H1 (cell line): ENCODE data around the gene LILRB4. TPM values are rescaled to one million over a fixed set of nuclear protein-coding genes. Genes with fewer than 3 reads are reported as not detected.

Source experiments
- CEBPB ChIP-seq: IDR thresholded peaks from 2 replicates; pipeline ENCODE4 v1.6.1; 2012; ENCODE audit warnings: low read depth, low read length
- GABPA ChIP-seq: IDR thresholded peaks from 2 replicates; pipeline ENCODE4 v1.6.1; 2011; ENCODE audit warnings: mild to moderate bottlenecking, low read length, moderate library complexity, borderline replicate concordance; ENCODE audit not compliant: insufficient read depth
- JUN ChIP-seq: IDR thresholded peaks from 2 replicates; pipeline ENCODE4 v1.6.1; 2011; ENCODE audit warnings: low read depth, mild to moderate bottlenecking, improper control_type of control experiment, low read length
- JUND ChIP-seq: IDR thresholded peaks from 2 replicates; pipeline ENCODE4 v1.6.1; 2011; ENCODE audit warnings: mild to moderate bottlenecking, improper control_type of control experiment, low read length
- PHF8 ChIP-seq: fragments of 200-600 bp; sonication (generic); conservative IDR thresholded peaks from 2 replicates; pipeline ENCODE4 v1.7.1; 2012; ENCODE audit warnings: low read depth, mild to moderate bottlenecking, inconsistent platforms, low read length, moderate library complexity
- SAP30 ChIP-seq: fragments of 300-600 bp; sonication (generic); IDR thresholded peaks from 2 replicates; pipeline ENCODE4 v1.7.1; 2012; ENCODE audit warnings: low read length, moderate library complexity, mild to moderate bottlenecking, inconsistent platforms; ENCODE audit not compliant: insufficient read depth, insufficient replicate concordance
- polyA plus RNA-seq, 7 experiments: library from polyadenylated mRNA; depleted of rRNA in 3 of 7; stranded (reverse) in 5 of 7; unstranded in 2 of 7; fragments of >200 nt in 5 of 7; fragments of 200-250 nt in 2 of 7; gene quantifications; 1 replicate in 5 of 7; 2 replicates in 1 of 7; 4 replicates in 1 of 7; pipeline versions ENCODE4 v1.2.1 to v1.2.3, GENCODE V29; 2011 to 2013; ENCODE audit warnings: missing spikeins in 2 of 7, mixed read lengths in 2 of 7
- total RNA-seq: library from RNA; stranded (reverse); fragmentation: NEBNext Ultra II Directional; extraction: Animal tissue kit (Norgen Biotek cat#: 25700); gene quantifications from 2 replicates; pipeline ENCODE4 v1.2.1, GENCODE V29; 2021
- TF ChIP-seq, protein P1 (sequence below): fragments of 300-600 bp; sonication (generic); IDR thresholded peaks from 2 replicates; pipeline ENCODE4 v1.7.1; 2012; ENCODE audit warnings: low read length, moderate library complexity, mild to moderate bottlenecking, inconsistent platforms; ENCODE audit not compliant: insufficient replicate concordance
- TF ChIP-seq, protein P2 (sequence below): IDR thresholded peaks from 2 replicates; pipeline ENCODE4 v1.6.1; 2012; ENCODE audit warnings: low read length, inconsistent platforms

LILRB4 gene
- total and polyA plus RNA-seq, 2 of the 8 experiments (the other 6 are each of a cell fraction or from before 2014, with no cell fraction given): not detected

DNA sequence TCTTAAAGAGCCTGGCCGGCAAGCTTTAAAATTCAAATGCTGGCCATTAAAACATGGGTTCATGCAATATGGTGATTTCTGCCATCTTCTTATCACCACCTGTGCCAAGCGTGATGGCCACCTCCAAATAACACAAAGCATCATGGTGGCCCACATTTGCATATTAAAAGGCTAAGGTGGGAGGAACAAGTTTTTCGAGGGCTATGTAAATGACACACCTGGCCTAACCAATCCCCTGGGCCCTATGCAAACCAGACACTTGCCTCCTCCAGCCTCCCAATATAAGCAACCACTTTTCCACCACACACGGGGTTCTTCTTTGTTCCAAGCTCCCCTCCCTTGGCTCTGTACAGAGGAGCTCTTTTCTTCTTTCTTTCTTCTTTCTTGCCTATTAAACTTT is 14.4 kb downstream of the LILRB4 start (continued):
- TF ChIP-seq, protein P1, sequence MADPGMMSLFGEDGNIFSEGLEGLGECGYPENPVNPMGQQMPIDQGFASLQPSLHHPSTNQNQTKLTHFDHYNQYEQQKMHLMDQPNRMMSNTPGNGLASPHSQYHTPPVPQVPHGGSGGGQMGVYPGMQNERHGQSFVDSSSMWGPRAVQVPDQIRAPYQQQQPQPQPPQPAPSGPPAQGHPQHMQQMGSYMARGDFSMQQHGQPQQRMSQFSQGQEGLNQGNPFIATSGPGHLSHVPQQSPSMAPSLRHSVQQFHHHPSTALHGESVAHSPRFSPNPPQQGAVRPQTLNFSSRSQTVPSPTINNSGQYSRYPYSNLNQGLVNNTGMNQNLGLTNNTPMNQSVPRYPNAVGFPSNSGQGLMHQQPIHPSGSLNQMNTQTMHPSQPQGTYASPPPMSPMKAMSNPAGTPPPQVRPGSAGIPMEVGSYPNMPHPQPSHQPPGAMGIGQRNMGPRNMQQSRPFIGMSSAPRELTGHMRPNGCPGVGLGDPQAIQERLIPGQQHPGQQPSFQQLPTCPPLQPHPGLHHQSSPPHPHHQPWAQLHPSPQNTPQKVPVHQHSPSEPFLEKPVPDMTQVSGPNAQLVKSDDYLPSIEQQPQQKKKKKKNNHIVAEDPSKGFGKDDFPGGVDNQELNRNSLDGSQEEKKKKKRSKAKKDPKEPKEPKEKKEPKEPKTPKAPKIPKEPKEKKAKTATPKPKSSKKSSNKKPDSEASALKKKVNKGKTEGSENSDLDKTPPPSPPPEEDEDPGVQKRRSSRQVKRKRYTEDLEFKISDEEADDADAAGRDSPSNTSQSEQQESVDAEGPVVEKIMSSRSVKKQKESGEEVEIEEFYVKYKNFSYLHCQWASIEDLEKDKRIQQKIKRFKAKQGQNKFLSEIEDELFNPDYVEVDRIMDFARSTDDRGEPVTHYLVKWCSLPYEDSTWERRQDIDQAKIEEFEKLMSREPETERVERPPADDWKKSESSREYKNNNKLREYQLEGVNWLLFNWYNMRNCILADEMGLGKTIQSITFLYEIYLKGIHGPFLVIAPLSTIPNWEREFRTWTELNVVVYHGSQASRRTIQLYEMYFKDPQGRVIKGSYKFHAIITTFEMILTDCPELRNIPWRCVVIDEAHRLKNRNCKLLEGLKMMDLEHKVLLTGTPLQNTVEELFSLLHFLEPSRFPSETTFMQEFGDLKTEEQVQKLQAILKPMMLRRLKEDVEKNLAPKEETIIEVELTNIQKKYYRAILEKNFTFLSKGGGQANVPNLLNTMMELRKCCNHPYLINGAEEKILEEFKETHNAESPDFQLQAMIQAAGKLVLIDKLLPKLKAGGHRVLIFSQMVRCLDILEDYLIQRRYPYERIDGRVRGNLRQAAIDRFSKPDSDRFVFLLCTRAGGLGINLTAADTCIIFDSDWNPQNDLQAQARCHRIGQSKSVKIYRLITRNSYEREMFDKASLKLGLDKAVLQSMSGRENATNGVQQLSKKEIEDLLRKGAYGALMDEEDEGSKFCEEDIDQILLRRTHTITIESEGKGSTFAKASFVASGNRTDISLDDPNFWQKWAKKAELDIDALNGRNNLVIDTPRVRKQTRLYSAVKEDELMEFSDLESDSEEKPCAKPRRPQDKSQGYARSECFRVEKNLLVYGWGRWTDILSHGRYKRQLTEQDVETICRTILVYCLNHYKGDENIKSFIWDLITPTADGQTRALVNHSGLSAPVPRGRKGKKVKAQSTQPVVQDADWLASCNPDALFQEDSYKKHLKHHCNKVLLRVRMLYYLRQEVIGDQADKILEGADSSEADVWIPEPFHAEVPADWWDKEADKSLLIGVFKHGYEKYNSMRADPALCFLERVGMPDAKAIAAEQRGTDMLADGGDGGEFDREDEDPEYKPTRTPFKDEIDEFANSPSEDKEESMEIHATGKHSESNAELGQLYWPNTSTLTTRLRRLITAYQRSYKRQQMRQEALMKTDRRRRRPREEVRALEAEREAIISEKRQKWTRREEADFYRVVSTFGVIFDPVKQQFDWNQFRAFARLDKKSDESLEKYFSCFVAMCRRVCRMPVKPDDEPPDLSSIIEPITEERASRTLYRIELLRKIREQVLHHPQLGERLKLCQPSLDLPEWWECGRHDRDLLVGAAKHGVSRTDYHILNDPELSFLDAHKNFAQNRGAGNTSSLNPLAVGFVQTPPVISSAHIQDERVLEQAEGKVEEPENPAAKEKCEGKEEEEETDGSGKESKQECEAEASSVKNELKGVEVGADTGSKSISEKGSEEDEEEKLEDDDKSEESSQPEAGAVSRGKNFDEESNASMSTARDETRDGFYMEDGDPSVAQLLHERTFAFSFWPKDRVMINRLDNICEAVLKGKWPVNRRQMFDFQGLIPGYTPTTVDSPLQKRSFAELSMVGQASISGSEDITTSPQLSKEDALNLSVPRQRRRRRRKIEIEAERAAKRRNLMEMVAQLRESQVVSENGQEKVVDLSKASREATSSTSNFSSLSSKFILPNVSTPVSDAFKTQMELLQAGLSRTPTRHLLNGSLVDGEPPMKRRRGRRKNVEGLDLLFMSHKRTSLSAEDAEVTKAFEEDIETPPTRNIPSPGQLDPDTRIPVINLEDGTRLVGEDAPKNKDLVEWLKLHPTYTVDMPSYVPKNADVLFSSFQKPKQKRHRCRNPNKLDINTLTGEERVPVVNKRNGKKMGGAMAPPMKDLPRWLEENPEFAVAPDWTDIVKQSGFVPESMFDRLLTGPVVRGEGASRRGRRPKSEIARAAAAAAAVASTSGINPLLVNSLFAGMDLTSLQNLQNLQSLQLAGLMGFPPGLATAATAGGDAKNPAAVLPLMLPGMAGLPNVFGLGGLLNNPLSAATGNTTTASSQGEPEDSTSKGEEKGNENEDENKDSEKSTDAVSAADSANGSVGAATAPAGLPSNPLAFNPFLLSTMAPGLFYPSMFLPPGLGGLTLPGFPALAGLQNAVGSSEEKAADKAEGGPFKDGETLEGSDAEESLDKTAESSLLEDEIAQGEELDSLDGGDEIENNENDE: no peak
- TF ChIP-seq GABPA (no peak), PHF8 (no peak), CEBPB (no peak), SAP30 (no peak), JUND (no peak), JUN (no peak)
- TF ChIP-seq, protein P2, sequence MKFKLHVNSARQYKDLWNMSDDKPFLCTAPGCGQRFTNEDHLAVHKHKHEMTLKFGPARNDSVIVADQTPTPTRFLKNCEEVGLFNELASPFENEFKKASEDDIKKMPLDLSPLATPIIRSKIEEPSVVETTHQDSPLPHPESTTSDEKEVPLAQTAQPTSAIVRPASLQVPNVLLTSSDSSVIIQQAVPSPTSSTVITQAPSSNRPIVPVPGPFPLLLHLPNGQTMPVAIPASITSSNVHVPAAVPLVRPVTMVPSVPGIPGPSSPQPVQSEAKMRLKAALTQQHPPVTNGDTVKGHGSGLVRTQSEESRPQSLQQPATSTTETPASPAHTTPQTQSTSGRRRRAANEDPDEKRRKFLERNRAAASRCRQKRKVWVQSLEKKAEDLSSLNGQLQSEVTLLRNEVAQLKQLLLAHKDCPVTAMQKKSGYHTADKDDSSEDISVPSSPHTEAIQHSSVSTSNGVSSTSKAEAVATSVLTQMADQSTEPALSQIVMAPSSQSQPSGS: no peak
